SIG-M5 treated with dmso at 0.1 percent for 504 hours (cell line): Measurements from ENCODE around the gene CLIC2.

Experiments
- DNase-seq: peaks from one replicate; lab custom pipeline; 2025; ENCODE audit not compliant: unreplicated experiment; lab: John Stamatoyannopoulos, UW

Gene CLIC2

GRCh38 chrX:155263854-155264628, 70.4 kb downstream of the CLIC2 start, which contains the start of gene RAB39B:
TSS of gene RAB39B (minus strand) at chrX:155264491. CDS start at chrX:155264288, 203 bp downstream.
- peak; percentile 22 for DNase-seq

GRCh38 chrX:155262970-155263754, 71.3 kb downstream of the CLIC2 start:
- peak; percentile 1 for DNase-seq

GRCh38 chrX:155259752-155260151, 74.7 kb downstream of the CLIC2 start:
- no peak for DNase-seq

GRCh38 chrX:155251391-155251790, 83.0 kb downstream of the CLIC2 start:
- no peak for DNase-seq

DNA sequence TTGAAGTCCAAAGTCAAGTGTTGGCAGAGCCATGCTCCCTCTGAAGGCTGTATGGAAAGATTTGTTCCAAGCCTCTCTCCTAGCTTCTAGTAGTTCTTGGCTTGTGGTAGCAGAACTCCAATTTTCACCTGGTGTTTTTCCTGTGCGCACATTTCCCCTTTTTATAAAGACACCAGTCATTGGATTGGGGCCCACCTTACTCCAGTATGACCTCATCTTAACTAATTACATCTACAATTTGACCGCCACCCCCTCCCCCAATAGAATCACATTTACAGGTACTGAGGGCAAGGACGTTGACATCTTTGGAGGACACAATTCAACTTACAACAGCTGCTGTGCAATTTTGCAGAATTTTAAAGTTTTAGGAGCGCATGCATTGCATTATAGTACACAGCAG, 86.9 kb downstream of the CLIC2 start:
- no peak for DNase-seq

GRCh38 chrX:155246748-155247147, 87.7 kb downstream of the CLIC2 start:
- DNase-seq: no peak

DNA sequence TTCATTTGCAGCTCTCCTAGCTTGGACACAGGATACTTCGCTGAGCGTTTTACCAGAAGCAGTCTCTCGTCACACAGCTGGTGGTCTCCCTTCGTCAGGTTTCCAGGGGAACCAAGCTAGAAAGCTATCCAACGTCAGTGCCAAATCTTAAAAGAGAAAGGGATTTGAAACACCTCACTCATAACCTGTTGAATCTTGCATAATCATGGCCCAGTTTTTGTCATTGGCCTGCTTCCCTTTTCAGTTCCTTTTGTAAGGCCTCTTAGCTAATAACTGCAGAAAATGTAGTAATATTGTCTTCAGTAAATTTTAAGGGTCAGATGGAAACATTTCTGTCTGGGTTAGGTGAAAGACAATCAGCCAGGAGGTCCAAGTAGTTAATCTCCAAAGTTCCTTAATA, 92.1 kb downstream of the CLIC2 start:
- peak; percentile 78 for DNase-seq

GRCh38 chrX:155237719-155238118, 96.7 kb downstream of the CLIC2 start:
- DNase-seq: no peak

DNA sequence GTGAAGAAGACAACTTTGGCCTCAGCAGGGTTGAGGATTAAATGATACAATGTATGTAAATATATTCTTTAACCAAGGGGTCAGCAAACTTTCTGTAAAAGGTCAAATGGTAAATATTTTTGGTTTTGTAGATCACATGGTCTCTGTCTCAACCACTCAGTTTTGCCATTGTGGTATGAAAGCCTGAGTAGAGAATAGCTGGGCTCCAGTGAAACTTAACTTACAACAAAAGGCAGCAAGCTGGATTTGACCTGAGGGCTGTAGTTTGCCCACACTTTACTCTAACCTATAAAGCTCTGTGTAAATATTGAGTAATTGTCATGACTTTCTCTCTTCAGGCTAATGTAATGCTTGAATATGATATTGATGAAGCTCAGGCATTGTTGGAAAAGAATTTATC, 98.5 kb downstream of the CLIC2 start:
- peak; percentile 12 for DNase-seq

- no peak for DNase-seq
Measured at GRCh38 chrX:155231163-155231562, 103.3 kb downstream of the CLIC2 start.
